Activated CD4-positive, alpha-beta T cell treated with anti-CD3 and anti-CD28 coated beads, Interleukin-2, amount 50 U/mL, for 16 hours (primary cell): ENCODE data around the gene SORCS2.
"Not testable (repeated sequence)": the region's sequence is repeated elsewhere in the genome, so short reads cannot be mapped to it uniquely, and the experiment has no call there.

Source experiments
- DNase-seq: peaks from one replicate; pipeline ENCODE4 v3.0.0-alpha.2; 2020

The SORCS2 gene

DNA sequence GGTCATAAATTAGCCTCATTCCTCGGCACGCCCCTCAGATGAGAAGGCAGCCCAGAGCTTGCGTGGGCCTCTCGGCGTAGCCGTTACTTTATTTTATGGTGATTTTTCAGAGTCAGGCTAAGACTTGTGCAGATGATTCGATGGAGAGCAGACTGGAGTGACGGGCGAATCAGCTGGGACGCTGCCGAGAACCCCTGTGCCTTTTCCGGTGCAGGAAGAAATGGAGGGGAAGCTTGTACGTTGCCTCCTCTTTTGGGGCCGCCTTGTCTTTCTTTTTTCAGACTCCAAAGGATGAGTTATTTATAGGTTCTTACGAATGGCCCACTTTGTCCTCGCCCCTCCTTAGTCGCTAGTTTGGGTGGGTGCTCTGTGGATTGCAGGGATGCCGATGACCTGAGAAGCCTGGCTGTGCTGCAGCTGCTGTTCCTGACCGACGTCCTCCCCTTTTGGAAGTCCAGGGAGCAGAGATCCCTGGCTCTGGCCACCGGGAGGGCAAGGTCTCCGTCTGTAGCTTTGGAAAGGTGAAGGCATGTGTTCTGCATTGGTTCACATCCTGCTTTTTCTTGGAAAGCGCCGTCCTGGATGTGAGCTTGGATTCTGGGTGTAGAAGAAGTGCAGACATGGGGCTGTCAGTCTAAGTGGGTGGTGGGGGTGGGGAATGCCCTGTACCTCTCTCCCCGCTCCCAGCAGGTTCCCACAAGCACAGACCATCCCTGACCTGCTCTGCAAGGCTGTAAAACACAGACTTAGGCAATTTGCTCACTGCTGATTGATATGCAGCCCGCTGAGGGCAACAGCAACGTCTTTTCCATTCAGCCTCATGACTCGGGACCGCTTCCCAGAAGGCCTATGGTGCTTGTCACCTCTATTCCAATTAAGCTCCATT, 9.3 kb downstream of the SORCS2 start:
- DNase-seq = no peak

DNA sequence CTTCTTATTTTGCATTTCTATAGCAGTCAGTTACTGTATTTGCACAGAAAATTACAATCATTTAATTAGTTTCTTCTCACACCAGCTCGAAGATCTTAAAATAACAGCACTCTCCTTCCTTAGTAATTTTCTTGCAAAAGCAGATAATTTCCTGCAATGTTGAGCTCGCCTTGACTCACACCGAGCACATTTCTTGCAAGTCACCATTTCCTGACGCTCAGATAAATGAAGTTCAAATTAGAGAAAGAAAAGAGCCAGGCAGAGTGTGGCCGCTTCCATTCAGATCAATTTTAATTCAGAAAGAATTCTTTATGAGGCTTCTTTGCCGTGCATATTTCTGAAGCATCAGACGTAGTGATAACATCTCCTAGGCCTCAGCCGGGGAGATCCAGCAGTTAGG, 10.1 kb downstream of the SORCS2 start:
- DNase-seq = no peak

DNA sequence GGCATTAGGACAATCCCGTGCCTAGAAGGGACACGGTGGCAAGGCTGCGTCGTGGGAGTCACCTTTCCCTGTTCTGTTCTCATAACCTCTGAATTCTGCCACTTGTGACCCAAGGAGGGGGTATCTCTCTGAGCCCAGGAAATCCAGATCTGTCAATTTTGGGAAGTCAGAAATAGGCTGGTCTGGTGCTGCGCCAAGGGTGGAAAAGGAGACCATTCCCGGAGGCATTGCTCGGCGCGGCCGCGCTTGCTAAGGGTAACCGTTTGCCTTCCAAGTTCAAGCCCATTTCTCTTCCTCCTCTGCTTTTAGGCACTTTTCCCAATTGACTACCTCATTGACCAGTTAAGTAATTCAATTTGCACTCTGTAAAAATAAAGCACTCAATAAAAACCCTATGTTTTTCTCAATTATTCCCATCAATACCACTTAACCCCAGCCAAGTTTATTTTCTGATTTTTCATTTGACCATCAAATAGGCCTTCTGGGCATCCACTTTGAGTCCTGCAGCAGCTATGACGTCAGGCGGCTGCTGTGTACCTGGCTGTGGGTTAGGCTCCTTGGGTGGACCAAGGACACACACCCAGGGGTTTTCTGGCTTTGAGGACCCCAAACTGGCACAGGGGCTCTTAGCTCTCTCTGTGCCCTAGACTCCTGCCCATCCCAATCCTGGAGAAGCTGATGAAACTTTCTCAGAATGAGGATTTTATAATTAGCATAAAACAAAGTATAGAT, 12.5 kb downstream of the SORCS2 start:
- no peak for DNase-seq

DNA sequence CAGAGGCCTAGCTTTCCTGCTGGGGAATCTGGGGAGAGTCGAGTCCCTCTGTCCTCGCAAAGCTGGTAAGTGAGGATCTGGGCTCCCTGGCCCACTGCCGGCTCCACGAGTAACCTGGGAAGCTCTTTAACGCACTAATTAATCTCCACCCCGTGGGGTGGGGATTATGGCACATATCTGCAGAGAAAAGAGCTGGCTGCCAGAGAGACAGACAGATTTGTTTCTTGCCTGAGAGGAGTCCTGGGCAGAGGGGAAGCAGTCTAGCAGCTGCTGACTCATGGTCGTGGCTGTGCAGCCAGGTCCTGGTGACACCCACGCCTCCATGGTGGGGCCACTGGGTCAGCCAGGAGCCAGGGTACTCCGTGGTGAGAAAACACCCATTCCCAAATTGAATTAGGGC, 14.0 kb downstream of the SORCS2 start:
- no peak for DNase-seq

DNA sequence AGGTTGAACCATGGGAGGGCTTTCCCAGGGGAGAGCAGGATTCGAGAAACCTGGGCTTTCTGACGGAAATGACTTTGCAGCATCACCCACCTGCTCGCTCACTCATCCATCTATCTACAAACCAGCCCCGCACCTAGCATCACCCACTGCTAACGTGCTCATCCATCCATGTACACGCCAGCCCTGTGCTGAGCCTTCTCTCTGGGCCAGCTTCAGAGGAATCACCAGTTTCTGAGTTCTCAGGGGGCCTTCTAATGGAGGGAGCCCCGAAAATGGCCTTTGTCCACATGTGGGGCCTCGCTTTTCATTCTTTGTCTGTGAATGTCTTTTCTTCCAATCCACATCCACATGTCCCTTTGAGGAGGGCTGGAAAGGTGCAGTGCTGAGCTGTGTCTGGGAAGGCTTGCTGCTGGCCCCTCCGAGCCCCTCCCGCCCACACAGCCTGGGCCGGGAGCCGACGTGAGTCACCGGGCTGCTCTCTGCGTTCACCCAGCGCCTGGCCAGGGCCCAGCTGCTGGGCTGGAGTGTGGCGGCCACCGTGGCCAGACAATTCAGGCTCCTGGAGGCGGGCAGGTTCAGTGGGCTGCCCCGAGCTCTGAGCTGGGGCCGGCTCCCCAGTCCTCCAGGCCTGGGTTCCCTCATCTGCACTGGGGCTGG, 14.7 kb downstream of the SORCS2 start:
- no peak for DNase-seq

DNA sequence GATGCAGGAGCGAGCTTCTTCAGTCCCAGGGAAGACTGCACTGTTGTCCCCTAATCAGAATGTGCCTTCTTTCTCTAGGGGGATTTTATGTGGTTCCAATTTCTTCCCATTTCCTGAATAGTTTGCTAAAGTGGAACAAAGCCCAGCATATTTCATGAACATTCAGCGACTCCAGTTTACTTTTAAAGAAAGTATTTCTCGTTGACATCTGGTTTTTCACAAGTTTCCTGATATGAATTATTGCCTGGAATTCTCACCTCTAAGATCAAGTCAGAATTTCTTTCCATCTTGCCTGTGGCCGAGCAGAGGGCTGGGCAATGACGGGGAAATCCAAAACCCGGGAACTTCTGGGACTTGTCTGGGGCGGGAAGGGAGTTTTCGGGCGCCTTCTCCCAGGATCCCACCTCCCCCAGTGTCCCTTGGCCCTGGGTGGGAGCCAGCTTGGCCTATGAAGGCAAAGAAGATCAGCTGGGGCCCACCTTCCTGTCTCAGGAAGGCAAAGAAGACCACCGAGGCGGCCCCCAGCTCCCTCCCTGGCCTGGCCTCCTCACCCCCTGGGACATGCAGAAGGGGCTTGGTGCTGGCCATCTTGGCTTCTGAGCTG, 15.4 kb downstream of the SORCS2 start:
- no peak for DNase-seq

DNA sequence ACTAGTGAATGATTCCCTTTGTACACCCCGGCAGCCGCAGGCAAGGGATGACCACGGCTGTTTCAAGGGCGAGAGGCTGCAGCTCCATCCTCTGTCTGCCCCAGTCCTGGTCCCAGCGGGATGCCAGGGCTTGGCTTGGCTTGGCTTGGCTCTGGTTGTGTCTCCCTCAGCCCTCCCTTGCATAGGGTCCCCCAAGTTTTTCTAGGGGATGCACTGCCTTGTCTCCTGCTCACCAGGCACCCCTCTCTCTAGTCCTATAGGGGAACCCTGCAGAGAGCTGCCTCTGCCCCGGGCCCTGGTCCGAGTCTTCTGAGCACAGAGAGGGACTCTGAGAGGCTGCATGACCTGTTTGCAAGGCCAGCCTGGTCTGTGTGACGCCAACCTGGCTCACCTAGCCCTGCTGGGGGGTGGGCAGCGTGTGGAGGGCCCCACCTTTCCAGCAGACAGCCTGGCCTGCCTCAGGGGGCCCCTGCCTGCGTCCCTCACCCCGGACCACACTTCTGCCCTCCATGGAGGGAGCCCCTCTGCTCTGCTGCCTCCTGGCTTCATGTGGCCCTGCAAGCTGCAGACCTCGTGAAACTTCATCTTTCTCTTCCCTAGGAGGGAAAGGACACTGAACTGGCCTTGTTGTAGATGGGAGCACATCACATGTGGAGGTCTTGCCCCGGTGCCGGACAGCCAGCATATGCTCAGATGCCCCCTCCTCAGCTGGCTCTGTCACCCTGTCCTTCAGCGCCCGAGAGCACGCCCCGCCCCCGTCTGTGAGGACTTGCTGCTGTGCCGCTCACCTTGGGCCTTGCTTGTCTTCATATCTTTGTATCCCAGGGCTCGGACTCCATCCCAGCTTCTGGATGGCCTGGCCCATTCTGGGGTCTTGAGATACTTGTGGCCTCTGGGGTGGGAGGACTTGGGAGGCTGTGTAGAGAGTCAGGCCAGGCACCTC, 16.4 kb downstream of the SORCS2 start:
- DNase-seq = no peak

DNA sequence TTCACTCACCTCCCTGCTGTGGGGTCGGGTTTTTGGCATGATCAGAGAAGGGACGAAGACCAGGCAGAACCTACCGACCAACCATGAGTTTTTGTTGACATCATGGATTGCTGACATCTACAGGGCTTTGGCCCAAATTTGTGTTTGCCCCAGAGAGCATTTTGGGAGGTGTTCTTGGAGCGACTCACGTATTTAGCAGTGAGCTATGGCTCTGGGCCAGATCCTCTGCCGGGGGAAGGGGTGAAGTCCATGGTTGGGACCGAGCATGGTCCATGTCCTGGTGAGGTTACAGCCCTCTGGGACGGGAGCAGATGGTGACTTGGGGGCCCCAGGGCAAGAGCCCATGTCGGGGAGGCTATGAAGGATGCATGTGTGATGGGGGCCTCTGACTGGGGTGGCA, 17.4 kb downstream of the SORCS2 start:
- no peak for DNase-seq

DNA sequence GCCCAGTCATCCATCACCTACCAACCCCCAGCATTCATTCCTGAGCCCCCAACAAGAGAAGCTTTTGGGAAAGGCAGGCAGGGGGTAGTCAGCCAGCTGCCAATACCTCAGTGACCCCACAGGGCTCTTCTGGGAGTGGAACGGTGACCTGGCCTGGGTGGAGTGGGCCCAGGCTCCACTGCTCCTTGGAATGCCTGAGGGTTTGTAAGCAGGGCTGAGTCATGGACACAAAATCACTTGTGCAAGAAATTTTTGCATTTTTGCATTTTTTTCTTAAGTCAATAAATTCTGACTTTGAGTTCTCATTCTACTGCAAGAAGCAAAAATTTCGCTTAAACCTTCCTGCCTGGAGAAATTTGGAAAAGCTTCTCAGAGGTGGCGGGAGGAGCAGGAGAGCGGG, 18.5 kb downstream of the SORCS2 start:
- no peak for DNase-seq

DNA sequence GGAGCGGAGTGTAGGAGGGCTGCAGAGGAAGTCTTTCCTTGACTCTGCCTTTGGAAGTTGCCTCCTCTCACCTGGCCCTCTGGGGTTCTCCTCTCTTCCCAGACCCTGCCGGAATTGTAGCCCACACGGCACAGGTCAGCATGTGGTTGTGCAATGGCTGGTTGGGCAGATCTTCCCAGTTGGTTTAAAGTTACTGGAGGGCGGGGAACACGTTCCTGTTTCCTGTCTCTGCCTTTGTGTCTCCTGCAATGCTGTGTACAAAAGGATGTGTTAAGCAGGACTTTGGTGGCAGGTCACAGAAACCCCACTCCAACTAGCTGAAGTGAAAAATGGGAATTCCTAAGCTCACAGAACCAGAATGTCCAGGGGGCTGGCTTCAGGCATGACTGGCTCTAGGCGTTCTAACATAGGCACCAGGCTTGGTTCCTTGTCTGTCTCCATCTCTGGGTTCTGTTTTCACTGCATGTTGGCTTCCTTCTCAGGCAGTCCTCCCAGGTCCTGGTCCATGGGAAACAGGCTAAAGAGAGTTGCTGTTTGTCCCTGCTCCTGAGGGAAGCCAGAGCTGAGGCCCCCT, 19.9 kb downstream of the SORCS2 start:
- no peak for DNase-seq

DNA sequence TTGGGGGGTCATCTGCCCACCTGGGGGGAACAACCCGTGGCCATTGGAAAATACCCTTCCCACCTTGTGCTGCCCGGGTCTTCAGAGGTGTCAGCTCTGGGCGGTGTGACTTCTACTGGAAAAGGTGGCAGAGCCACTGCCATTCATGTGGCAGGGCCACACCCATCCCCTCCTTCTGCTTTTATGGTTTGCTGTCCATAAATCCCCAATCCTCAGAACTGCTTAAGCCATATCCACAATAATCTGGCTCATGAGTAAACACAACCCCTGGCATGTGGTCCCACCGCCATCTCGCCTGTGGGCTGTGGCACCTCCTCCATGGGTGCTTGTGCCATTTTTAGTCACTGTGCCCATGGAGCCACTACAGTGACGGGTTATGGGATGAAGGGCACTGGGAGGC, 20.6 kb downstream of the SORCS2 start:
- no peak for DNase-seq

DNA sequence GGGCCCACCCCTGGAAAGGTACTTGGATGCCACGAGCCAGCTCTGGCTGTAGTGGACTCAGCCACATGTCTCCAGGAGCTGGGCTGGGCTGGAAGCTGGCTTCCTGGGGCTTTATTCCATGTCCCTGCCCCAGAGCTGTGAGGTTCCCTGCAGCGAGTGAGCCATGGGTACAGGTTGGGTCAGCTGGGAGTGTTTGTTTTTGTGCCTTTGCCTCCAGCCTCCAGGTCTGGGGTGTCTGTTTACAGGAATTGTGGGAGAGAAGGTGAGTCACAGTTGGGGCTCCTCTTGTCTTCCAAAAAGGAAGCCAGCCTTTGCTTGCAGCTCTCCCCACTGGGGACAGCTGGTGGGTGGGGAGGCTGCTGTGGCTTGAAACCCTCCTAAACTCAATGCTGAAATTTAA, 21.5 kb downstream of the SORCS2 start:
- DNase-seq = no peak

DNA sequence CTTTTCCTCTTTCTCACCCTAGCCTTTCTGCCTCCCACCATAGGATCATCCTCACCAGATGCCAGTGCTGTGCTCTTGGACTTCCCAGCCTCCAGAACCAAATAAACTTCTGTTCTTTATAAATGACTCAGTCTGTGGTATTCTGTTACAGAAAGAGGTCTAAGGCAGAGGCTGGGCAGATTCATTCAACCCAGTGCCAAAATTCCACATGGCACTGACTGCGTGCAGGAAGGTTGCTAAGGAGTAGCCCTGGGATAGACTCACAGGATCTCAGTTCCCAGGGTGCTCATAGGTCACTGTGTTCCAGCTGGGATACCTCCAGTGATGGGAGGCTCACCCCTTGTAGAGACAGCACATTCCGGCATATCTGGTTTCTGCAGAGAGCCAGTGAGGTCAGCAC, 22.0 kb downstream of the SORCS2 start:
- no peak for DNase-seq

DNA sequence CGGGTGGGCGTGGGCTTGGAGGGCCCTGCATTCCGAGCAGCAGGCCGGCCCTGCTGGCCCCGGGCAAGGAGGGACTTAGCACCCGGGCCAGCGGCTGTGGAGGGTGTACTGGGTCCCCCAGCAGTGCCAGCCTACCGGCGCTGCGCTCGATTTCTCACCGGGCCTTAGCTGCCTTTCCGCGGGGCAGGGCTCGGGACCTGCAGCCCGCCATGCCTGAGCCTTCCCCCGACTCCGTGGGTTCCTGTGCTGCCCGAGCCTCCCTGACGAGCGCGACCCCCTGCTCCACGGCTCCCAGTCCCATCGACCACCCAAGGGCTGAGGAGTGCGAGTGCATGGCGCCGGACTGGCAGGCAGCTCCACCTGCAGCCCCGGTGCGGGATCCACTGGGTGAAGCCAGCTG, 22.8 kb downstream of the SORCS2 start:
- DNase-seq = not testable (repeated sequence)

DNA sequence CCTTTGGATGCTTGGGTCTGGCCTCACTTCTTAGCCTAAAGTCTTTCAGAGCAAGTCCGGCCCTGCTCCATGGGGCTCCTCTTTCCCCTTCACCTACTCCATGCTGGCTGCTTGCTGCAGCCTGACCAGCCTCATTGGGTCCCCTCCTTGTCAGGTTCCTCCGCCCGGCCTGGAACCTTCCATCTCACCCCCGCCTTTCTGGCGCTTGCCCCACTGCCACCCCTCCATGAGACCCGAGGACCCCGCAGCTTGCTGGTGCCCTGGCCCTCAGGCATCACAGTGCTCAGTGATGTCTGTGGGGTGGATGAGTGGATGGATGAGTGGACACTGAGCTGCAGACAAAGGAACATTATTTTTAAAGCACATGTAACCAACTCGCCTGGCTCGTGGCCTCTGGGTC, 24.7 kb downstream of the SORCS2 start:
- no peak for DNase-seq

DNA sequence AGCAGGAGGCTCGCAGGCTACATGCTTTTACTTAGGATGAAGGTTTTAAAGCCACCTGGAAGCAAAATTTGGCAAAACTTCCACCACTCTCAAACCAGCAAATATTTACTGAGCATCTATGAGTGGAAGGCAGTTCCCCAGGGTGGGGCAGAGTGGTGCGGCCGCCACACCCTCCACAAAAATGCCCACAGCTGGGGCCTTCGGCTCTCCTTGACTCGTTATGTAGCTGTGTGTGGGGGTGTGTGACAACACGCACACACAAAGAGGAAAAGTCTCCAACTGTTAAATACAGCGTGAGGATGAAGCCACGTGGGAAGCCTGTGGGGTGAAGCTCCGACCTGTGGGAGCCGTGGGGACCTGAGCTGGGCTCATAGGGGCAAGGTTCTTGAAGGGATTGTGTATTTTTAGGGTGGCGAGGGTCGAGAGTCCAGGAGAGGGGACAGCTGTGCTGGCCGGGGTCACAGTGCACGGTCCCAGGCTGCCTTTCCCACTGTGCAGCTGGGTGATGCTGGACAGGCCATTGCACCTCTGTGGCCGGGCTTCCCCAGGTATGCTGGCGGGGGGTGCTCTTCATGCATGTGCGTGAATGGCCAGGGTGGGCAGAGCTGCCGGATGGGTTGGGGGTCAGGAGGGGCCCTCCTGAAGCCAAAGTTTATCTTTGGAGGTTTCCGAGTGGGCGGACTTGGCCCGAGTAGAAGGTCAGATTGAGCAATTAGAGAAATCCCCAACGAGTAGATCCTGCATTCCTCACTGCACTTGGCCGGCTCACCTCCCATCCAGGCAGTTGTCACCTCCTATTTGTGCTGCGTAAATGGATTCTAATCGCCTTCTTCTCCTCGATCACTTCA, 25.4 kb downstream of the SORCS2 start:
- no peak for DNase-seq

DNA sequence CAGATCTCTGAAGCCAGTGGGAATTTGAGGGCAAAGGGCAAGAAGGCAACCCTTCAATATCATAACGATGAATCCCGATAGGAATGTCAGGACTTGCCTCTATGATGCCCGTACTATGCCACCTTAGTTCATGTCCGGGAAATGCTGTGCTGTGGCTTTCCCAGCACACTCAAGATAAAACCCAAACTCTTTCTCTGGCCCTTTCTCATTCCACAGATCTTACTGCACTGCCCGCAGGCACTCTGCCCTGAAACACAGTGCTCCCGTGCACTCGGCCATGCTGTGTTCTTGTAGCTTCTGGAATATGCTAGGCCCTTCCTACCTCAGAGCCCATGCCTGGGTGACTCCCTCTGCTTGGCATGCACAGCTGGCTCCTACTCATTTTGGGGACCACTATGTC, 26.3 kb downstream of the SORCS2 start:
- no peak for DNase-seq

DNA sequence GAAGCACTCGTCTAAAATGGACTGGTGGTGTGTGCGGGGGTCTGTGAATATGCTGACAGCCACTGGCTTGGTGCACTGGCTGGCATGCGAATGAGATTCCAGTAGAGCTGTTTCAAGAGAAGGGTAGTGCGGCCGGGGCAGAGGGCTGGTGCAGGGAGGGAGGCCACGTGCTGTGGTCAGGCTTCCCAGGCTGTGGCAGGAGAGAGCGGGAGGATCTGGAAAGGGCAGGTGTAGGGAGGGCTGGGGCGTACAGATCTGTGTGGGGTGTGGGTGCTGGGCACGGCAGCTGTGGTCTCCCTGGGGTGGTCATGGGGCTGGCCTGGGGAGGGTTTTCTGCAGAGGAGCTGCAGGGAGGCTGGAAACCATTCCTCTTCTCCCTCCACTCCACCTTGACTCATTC, 30.2 kb downstream of the SORCS2 start:
- no peak for DNase-seq

DNA sequence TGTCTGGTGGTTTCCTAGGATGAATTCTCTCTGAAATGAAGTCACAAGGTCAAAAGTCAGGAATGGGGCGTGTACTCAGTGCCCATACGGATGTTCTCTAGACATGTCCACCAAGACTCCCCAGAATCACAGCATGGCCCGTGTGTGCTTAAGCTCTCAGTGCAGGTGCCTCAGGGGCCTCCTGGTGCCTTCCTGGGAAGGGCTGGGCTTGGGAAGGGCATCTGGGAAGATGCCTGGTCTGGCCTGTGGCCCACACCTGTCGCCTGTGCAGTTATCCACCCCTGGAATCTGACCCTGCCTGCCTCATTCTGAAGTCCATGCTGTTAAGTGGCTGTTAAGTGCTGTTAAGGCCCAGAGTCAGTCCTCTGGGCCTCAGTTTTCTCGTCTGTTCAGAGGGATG, 31.2 kb downstream of the SORCS2 start:
- DNase-seq = no peak

DNA sequence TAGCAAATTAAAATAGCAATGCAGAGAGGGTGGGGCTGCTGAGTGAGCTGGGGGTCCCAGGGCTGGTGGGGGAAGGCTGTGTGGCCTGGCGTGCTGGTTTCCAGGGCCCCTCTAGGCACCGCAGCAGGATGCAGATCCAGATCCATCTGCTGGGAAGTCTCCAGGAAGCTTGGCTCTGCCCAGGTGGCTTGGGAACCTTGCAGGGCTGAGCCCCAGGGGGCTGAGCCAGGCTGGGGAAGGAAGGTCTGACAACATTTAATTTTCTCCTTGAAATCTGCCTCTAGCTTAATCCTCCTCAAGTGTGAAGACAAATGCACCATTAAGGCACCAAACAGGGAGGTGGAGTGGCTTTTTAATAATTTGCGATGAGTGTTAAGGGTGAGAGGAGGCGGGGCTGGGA, 31.7 kb downstream of the SORCS2 start:
- DNase-seq = no peak
